Karpas-422 (cell line): ENCODE data around the gene SORCS1. TPM values are rescaled to one million over a fixed set of nuclear protein-coding genes. Genes with fewer than 3 reads are reported as not detected.

Source experiments
- DNase-seq: peaks from one replicate; pipeline ENCODE4 v3.0.0-alpha.2; 2015
- H2AFZ ChIP-seq: fragments of 200-600 bp; sonication (generic); 2 replicates; pipeline ENCODE4 v1.6.1; 2014; ENCODE audit warnings: antibody characterized with exemption, low read length, mixed read lengths
- H3K27ac ChIP-seq: fragments of 200-600 bp; sonication (generic); 2 replicates; pipeline ENCODE4 v1.5.1; 2014; ENCODE audit warnings: mild to moderate bottlenecking, low read length, moderate library complexity
- H3K27me3 ChIP-seq: fragments of 200-600 bp; sonication (generic); 2 replicates; pipeline ENCODE4 v1.6.1; 2014; ENCODE audit warnings: low read length, mixed read lengths
- H3K36me3 ChIP-seq: fragments of 200-600 bp; sonication (generic); 2 replicates; pipeline ENCODE4 v1.6.1; 2014; ENCODE audit warnings: low read length, mixed read lengths; ENCODE audit not compliant: insufficient read depth
- H3K4me1 ChIP-seq: fragments of 200-600 bp; sonication (generic); 2 replicates; pipeline ENCODE4 v1.6.1; 2014; ENCODE audit warnings: mild to moderate bottlenecking, low read length, mixed read lengths
- H3K4me2 ChIP-seq: fragments of 200-600 bp; sonication (generic); 2 replicates; pipeline ENCODE4 v1.6.1; 2014; ENCODE audit warnings: low read length, low read depth, mild to moderate bottlenecking; ENCODE audit not compliant: poor library complexity, severe bottlenecking
- H3K4me3 ChIP-seq: fragments of 200-600 bp; sonication (generic); 2 replicates; pipeline ENCODE4 v1.5.1; 2014; ENCODE audit warnings: mild to moderate bottlenecking, antibody characterized with exemption, low read length, mixed read lengths
- H3K79me2 ChIP-seq: fragments of 200-600 bp; sonication (generic); 2 replicates; pipeline ENCODE4 v1.6.1; 2014; ENCODE audit warnings: mild to moderate bottlenecking, low read length, mixed read lengths
- H3K9ac ChIP-seq: fragments of 200-600 bp; sonication (generic); 2 replicates; pipeline ENCODE4 v1.6.0; 2014; ENCODE audit warnings: low read length
- H3K9me2 ChIP-seq: fragments of 200-600 bp; sonication (generic), shearing (Covaris generic); replicated peaks from 2 replicates; pipeline ENCODE4 v1.6.0; 2014; ENCODE audit warnings: mild to moderate bottlenecking, low read length, moderate library complexity; ENCODE audit not compliant: insufficient read depth
- H3K9me3 ChIP-seq: fragments of 300-700, 200-600 bp; sonication (generic); 2 replicates; pipeline ENCODE4 v1.6.1; 2014; ENCODE audit warnings: low read length, mixed read lengths
- H4K20me1 ChIP-seq: fragments of 200-600 bp; sonication (generic); 2 replicates; pipeline ENCODE4 v1.6.1; 2014; ENCODE audit warnings: mild to moderate bottlenecking, antibody characterized with exemption, low read length, low read depth; ENCODE audit not compliant: insufficient read depth
- total RNA-seq: library from RNA; depleted of rRNA; stranded (reverse); fragments of >200 nt; shearing (Covaris generic); gene quantifications from 2 replicates; pipeline ENCODE4 v1.2.3, GENCODE V29; 2014; ENCODE audit warnings: low replicate concordance

The SORCS1 gene
- total RNA-seq, 1 experiment from 2014 or later, result not detected

DNA sequence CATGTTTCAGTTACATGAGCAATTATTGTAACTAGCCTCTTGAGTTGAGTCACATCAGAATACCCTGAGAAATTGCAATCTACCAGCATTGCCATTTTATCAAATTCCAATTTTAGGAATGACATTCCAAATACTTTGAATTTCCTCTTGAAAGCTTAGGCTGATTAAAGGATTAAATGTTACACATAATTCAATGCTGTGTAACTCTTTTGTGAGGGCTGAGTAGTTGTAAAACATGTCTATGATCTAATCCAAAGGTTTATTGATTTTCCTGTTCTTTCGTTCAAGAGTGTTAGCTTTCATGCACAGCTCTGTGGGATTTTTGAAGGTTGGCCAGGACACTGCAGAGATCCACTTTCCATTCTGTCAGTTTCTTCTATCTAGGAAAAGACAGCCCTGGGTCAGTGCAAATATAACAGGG lies 193.1 kb downstream of the SORCS1 start:
- no peaks in the 10 kb centered on the region for H3K27me3 ChIP-seq
- H3K4me1 ChIP-seq, result no peaks in the 10 kb centered on the region
- no peak overlapping the region for H3K4me2 ChIP-seq
- no peaks in the 10 kb centered on the region for H3K36me3 ChIP-seq
- no peak for DNase-seq
- no peaks in the 10 kb centered on the region for H4K20me1 ChIP-seq
- no peak overlapping the region for H3K4me3 ChIP-seq
- H3K9me3 ChIP-seq, result peaks cover 19% of the 10 kb centered on the region
- H3K79me2 ChIP-seq, result no peaks in the 10 kb centered on the region
- no peaks in the 10 kb centered on the region for H3K9me2 ChIP-seq
- H2AFZ ChIP-seq, result no peak overlapping the region
- no peak overlapping the region for H3K9ac ChIP-seq
- no peak overlapping the region for H3K27ac ChIP-seq

DNA sequence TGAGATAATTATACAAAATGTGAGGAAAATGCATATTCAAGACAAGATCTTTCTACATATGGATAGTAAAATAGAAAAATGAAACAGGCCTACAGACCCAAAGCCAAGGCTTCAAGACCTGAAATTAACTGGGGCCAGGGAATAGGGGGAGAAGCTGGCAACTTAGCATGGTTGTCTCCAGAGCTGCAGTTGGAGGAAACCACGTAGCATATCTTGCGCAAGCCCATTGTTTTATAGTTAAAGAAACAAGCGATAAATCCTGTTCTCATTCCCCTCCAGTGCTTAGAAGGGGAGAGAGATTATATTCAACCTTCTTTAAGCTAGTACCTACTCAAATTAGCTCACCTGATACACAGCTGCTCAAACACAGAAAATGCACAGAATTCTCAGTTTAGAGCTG lies 197.1 kb downstream of the SORCS1 start:
- Histone ChIP-seq H3K4me2 (no peak overlapping the region), H4K20me1 (no peaks in the 10 kb centered on the region), H3K36me3 (no peaks in the 10 kb centered on the region), H3K4me3 (no peak overlapping the region), H2AFZ (no peak overlapping the region), H3K4me1 (no peaks in the 10 kb centered on the region), H3K9me2 (no peaks in the 10 kb centered on the region), H3K79me2 (no peaks in the 10 kb centered on the region), H3K9me3 (peaks cover 22% of the 10 kb centered on the region), H3K9ac (no peak overlapping the region), H3K27me3 (no peaks in the 10 kb centered on the region), H3K27ac (no peak overlapping the region)
- DNase-seq, result no peak

DNA sequence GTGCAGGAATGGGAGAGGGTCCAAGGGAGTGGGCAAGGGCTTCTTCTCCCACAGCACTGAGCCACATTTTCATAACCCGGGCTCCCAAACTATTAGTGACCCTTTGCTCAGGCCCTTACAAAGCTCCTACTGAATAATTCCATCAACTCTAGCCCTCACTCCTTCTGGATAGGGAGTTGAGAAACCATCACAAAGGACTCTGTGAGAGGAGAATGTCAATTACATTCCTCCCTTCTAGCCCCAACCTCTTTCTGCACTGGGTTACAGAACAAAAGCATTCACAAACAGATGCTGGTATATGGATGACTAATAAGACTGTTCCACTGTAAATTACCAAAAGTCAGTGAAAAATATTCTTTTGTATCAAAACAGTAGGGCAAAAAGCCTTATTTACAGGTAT lies 203.7 kb downstream of the SORCS1 start:
- no peaks in the 10 kb centered on the region for H3K36me3 ChIP-seq
- no peak for DNase-seq
- no peaks in the 10 kb centered on the region for H3K27me3 ChIP-seq
- no peak overlapping the region for H3K9ac ChIP-seq
- no peaks in the 10 kb centered on the region for H4K20me1 ChIP-seq
- peaks cover 13% of the 10 kb centered on the region for H3K9me3 ChIP-seq
- no peak overlapping the region for H3K4me2 ChIP-seq
- H3K4me3 ChIP-seq, result no peak overlapping the region
- H3K9me2 ChIP-seq, result no peaks in the 10 kb centered on the region
- H3K4me1 ChIP-seq, result no peaks in the 10 kb centered on the region
- H3K79me2 ChIP-seq, result no peaks in the 10 kb centered on the region
- no peak overlapping the region for H2AFZ ChIP-seq
- H3K27ac ChIP-seq, result no peak overlapping the region

DNA sequence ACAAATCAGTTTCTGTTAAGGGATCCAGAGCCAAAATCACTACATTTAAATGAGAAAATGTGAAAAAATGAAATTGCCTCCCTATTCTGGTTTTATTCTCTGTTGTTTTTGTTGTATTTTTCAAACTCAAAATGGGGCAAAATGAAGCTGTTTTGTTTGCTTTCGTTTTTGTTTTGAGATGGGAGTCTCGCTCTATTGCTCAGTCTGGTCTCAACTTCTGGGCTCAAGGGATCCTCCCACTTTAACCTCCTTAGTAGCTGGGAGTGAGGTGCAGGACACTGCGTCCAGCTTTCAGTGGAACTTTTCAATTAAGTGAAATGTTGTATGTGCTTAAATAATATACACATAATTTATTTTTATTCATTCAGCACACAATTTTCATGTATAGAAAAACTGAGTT lies 205.0 kb downstream of the SORCS1 start:
- H3K4me2 ChIP-seq, result no peak overlapping the region
- no peak overlapping the region for H3K9ac ChIP-seq
- H3K79me2 ChIP-seq, result no peaks in the 10 kb centered on the region
- no peaks in the 10 kb centered on the region for H3K36me3 ChIP-seq
- H3K4me1 ChIP-seq, result no peaks in the 10 kb centered on the region
- DNase-seq, result no peak
- H3K9me3 ChIP-seq, result peaks cover 11% of the 10 kb centered on the region
- H3K27ac ChIP-seq, result no peak overlapping the region
- H3K27me3 ChIP-seq, result no peaks in the 10 kb centered on the region
- H3K9me2 ChIP-seq, result no peaks in the 10 kb centered on the region
- no peak overlapping the region for H2AFZ ChIP-seq
- no peak overlapping the region for H3K4me3 ChIP-seq
- no peaks in the 10 kb centered on the region for H4K20me1 ChIP-seq

DNA sequence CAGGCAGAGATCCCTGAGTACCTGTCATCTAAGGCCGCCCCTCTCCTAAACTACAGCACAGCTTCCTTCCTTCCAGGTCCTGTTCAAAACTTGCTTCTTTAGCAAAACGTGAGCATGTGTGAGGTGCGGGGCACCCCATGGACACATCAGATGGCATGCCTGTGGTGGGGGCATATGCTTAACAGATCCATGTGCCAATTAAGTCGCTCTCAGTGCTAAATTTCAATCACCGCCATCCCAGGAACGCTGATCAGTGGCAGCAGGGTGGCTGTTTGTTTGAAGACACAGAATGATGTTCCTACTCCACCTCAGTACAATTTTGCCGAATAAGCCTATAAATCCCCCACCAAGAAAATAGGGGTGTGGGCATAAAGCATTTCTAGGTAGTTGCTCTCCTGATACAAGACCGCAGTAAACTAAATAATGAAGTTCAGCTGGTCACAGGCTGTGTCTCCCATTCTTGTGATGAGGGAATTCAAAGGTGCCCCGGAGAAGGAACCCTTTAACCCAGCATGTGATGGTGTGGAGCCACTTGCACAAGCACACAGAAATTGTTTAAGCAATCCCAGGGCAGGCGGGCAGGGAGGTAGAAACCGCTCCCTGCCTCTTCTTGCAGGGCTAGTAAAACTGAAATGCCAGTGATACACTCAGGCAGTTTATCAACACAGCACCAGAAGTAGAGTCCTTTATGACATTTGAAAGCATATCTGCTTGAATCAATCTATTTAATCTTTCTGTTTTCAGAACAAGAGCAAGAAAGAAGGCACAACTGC lies 205.7 kb downstream of the SORCS1 start:
- DNase-seq, result no peak
- Histone ChIP-seq H3K9me3 (peaks cover 9% of the 10 kb centered on the region), H3K27ac (no peak overlapping the region), H3K4me2 (no peak overlapping the region), H3K4me3 (no peak overlapping the region), H3K79me2 (no peaks in the 10 kb centered on the region), H3K4me1 (no peaks in the 10 kb centered on the region), H4K20me1 (no peaks in the 10 kb centered on the region), H3K27me3 (no peaks in the 10 kb centered on the region), H2AFZ (no peak overlapping the region), H3K36me3 (no peaks in the 10 kb centered on the region), H3K9ac (no peak overlapping the region), H3K9me2 (no peaks in the 10 kb centered on the region)

DNA sequence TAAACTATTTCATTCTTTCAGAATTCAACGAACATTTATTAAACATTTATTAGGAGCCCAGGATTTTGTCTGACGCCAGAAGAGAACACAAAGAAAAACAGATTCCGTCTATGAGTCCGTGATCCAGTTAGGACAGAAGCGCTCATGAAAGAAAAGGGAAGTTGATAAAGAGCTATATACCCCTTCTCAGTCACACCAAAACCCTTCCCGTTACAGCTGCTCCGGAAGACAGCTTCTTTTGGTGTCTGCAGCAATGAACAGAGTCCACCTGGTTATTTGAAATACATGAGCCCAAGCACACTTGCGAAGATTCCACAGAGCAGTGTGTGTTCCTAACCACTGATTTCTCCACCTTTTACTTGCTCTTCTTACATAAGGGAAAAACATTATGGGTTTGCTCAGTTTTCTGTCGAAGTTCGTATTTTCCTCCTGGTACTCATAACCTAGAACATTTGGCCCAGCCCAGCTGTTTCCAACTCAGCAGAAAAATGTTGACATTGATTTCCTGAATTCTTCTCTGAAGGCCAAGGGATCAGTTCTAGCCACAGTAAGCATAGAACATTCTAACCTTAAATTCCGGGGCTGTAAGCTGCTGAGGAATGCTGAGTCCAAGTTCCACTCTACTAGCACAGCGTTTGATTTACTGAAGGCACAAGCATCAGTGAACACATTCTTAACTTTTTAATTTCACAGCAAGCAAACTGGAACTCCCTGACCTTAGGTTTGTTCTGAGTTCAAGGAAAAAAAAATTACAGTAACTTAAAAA lies 206.5 kb downstream of the SORCS1 start:
- H3K27ac ChIP-seq, result no peak overlapping the region
- H3K9me3 ChIP-seq, result peaks cover 11% of the 10 kb centered on the region
- no peaks in the 10 kb centered on the region for H4K20me1 ChIP-seq
- no peak overlapping the region for H3K4me3 ChIP-seq
- H3K27me3 ChIP-seq, result no peaks in the 10 kb centered on the region
- H3K36me3 ChIP-seq, result no peaks in the 10 kb centered on the region
- no peaks in the 10 kb centered on the region for H3K4me1 ChIP-seq
- H3K9me2 ChIP-seq, result no peaks in the 10 kb centered on the region
- no peaks in the 10 kb centered on the region for H3K79me2 ChIP-seq
- H2AFZ ChIP-seq, result no peak overlapping the region
- no peak overlapping the region for H3K4me2 ChIP-seq
- no peak overlapping the region for H3K9ac ChIP-seq
- no peak for DNase-seq

DNA sequence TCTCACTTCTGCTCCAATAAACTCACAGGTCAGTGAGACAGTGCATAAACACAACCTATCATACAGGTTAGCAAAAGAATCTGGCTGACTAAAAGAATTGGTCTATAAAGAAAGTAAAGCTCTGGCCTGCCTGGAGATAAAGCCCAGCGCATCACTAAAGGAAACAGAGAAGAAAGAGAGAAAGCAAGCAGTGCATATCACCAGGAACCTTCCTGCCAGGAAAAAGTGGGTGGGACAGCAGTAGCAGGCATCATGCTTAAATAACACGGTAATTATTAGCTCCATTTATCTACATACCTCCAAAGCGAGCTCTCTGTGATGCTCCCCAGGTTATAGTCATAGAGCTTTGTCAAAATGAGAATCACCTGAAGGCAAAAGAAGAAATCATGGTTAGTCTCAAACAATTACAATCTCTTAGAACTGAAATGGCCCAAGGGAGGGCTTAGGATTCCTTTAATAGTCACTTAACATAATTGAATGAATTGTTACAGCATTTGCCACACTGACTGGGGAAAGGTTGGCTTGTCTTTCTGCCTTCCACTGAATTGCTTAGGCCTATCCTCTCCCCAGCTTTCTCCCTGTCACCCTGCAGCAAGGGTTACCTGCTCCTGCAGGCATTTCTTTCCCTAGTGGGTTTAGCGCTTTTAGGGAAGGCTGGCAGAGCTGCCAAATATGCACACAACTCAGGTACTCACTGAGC lies 208.1 kb downstream of the SORCS1 start:
- Histone ChIP-seq H3K27me3 (no peaks in the 10 kb centered on the region), H3K9me3 (peaks cover 12% of the 10 kb centered on the region), H3K4me2 (no peak overlapping the region), H3K79me2 (no peaks in the 10 kb centered on the region), H3K4me1 (no peaks in the 10 kb centered on the region), H2AFZ (no peak overlapping the region), H4K20me1 (no peaks in the 10 kb centered on the region), H3K27ac (no peak overlapping the region), H3K9ac (no peak overlapping the region), H3K36me3 (no peaks in the 10 kb centered on the region), H3K9me2 (no peaks in the 10 kb centered on the region), H3K4me3 (no peak overlapping the region)
- DNase-seq, result no peak

DNA sequence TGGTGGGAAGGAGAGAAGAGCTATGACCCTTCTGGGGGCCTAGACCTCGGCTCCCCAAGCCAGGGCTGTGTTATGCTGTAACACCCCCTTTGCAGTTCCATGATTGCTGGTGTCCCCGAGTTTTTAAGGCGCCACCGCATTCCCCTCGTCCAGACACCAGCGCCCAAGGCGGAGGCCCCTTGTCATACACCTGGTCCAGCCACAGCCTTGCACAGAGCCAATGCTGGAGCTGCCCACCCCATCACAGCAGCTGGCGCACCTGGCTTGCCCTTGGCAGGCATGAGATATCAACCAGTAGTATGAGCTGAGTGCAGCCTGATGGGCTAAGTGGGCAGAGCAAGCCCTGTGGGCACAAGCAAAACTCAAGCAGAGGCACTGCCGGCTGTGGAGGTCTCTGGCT lies 209.4 kb downstream of the SORCS1 start:
- H3K27me3 ChIP-seq, result no peaks in the 10 kb centered on the region
- no peak for DNase-seq
- H4K20me1 ChIP-seq, result no peaks in the 10 kb centered on the region
- H3K9me3 ChIP-seq, result peaks cover 14% of the 10 kb centered on the region
- no peak overlapping the region for H2AFZ ChIP-seq
- H3K27ac ChIP-seq, result no peak overlapping the region
- H3K36me3 ChIP-seq, result no peaks in the 10 kb centered on the region
- H3K9me2 ChIP-seq, result no peaks in the 10 kb centered on the region
- H3K4me2 ChIP-seq, result no peak overlapping the region
- H3K4me1 ChIP-seq, result no peaks in the 10 kb centered on the region
- no peak overlapping the region for H3K9ac ChIP-seq
- H3K4me3 ChIP-seq, result no peak overlapping the region
- H3K79me2 ChIP-seq, result no peaks in the 10 kb centered on the region
